Measurements from ENCODE around the gene YIF1B. TPM values are rescaled to one million over a fixed set of nuclear protein-coding genes. Genes with fewer than 3 reads are reported as not detected.

YIF1B gene
- total and polyA plus RNA-seq, 2 donors from 2014 or later, result 30.3 to 62.7 TPM

DNA sequence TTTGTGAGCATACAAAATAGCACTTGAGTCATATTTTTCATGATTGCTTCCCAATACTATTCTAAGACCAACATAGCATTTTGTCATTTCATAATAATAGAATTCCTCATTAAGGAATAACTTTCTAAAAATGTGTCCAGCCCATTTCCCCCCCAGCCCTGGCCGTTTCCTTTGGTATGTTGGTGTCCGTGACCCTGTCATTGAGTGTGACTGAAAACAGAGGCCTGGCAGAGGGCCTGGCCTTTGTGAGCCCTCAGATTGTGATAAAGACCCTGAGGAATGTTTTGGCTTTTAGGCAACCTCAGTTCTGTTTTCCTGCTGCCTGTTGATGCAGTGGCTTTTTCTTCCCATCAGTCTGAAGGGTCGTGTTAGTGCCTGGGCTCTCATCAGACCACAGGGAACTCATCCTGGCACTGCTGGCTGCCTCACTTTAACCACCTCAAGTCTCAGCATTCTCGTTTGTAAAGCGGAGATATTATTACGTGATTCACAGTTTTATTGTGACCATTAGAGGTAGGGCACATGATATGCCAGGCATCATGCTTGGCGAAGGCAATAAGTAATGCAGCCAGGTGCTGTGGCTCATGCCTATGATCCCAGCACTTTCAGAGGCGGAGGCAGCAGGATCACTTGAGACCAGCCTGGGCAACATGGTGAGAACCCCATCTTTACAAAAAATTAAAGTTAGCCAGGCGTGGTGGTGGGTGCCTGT lies 37.6 kb downstream of the YIF1B start:
- H3K36me3 ChIP-seq (ENCODE audit: control insufficient read depth in 2 of 3, insufficient read depth in 3 of 3, low read length in 3 of 3), result peaks cover 0 to 3% (median 0%) of the 10 kb centered on the region in 3 donors
- no peak overlapping the region for H3K4me3 ChIP-seq (ENCODE audit: low read length in 3 of 3)
- H3K27ac ChIP-seq (ENCODE audit: low read depth in 2 of 2, low read length in 2 of 2), result peak overlapping the region; percentile 61 to 65
- intact Hi-C loops (cut with DNase I), result no loop called here
- no peaks in the 10 kb centered on the region for H3K27me3 ChIP-seq (ENCODE audit: control insufficient read depth, insufficient read depth, low read length)
- FAIRE-seq (no peak), DNase-seq (peak in 2 of 5 donors; percentile 59 to 93)
- H3K9ac ChIP-seq (ENCODE audit: low read length in 3 of 3), result peak overlapping the region in 1 of 3 donors; percentile 42
- peaks cover 0 to 44% (median 43%) of the 10 kb centered on the region in 3 donors for H3K4me1 ChIP-seq (ENCODE audit: control insufficient read depth in 2 of 3, insufficient read depth in 2 of 3, low read depth in 1 of 3, low read length in 3 of 3)
- TF ChIP-seq, protein P1, sequence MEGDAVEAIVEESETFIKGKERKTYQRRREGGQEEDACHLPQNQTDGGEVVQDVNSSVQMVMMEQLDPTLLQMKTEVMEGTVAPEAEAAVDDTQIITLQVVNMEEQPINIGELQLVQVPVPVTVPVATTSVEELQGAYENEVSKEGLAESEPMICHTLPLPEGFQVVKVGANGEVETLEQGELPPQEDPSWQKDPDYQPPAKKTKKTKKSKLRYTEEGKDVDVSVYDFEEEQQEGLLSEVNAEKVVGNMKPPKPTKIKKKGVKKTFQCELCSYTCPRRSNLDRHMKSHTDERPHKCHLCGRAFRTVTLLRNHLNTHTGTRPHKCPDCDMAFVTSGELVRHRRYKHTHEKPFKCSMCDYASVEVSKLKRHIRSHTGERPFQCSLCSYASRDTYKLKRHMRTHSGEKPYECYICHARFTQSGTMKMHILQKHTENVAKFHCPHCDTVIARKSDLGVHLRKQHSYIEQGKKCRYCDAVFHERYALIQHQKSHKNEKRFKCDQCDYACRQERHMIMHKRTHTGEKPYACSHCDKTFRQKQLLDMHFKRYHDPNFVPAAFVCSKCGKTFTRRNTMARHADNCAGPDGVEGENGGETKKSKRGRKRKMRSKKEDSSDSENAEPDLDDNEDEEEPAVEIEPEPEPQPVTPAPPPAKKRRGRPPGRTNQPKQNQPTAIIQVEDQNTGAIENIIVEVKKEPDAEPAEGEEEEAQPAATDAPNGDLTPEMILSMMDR (IDR thresholded peaks at IDR 0.05; ENCODE audit: borderline replicate concordance, extremely low read depth, insufficient read depth), result no peak
- no peaks in the 10 kb centered on the region for H3K9me3 ChIP-seq (ENCODE audit: control insufficient read depth in 2 of 3, insufficient read depth in 1 of 3, low read length in 3 of 3)

DNA sequence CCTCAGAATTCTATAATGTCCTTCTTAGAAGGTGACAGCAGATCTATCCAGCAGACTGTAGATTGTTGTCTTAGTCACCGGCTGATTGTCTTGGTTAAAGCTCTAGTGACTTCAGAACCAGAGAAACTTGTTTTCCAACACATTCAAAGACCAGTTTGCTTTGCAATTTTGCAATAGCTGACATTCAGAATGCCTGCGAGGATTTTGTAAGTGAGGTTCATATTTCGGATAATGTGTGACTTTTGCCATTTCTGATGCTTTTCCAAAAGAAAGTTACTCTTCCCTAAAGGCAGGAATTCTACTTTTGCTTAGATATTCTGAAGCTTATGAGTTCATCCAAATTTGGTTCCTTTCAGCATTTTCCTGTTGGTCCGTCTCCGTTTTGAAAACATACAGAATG lies 38.2 kb downstream of the YIF1B start:
- Histone ChIP-seq H3K9ac (ENCODE audit: low read length in 3 of 3) (peak overlapping the region in 1 of 3 donors; percentile 42), H3K27ac (ENCODE audit: low read depth in 2 of 2, low read length in 2 of 2) (peak overlapping the region; percentile 61 to 65), H3K36me3 (ENCODE audit: control insufficient read depth in 2 of 3, insufficient read depth in 3 of 3, low read length in 3 of 3) (peaks cover 0 to 3% (median 0%) of the 10 kb centered on the region in 3 donors), H3K9me3 (ENCODE audit: control insufficient read depth in 2 of 3, insufficient read depth in 1 of 3, low read length in 3 of 3) (no peaks in the 10 kb centered on the region), H3K4me1 (ENCODE audit: control insufficient read depth in 2 of 3, insufficient read depth in 2 of 3, low read depth in 1 of 3, low read length in 3 of 3) (peaks cover 0 to 45% (median 43%) of the 10 kb centered on the region in 3 donors), H3K4me3 (ENCODE audit: low read length in 3 of 3) (no peak overlapping the region), H3K27me3 (ENCODE audit: control insufficient read depth, insufficient read depth, low read length) (no peaks in the 10 kb centered on the region)
- FAIRE-seq, result no peak
- intact Hi-C loops (cut with DNase I), result no loop called here
- no peak for DNase-seq
- TF ChIP-seq, protein P1 (IDR thresholded peaks at IDR 0.05; ENCODE audit: borderline replicate concordance, extremely low read depth, insufficient read depth), result no peak

DNA sequence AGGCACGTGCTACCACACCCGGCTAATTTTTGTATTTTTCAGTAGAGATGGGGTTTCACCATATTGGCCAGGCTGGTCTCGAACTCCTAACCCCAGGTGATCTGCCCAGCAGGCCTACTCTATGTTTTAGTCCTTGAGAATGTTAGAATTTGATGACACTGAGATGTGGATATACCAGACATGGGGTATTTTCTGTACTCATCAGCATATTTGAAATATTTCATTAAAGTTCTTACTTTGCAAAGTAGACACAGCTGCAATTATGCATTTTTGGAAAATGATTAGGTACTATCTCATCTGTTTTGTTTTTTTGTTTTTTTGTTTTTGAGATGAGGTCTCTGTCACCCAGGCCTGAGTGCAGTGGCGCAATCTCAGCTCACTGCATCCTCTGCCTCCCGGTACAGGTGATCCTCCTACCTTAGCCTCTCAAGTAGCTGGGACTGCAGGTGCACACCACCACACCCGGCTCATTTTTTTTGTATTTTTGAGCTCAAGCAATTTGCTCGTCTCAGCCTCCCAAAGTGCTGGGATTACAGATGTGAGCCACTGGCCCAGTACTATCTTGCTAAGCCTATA lies 38.7 kb downstream of the YIF1B start:
- H3K4me3 ChIP-seq (ENCODE audit: low read length in 3 of 3), result no peak overlapping the region
- H3K27me3 ChIP-seq (ENCODE audit: control insufficient read depth, insufficient read depth, low read length), result no peaks in the 10 kb centered on the region
- peak overlapping the region in 1 of 3 donors; percentile 42 for H3K9ac ChIP-seq (ENCODE audit: low read length in 3 of 3)
- TF ChIP-seq, protein P1 (IDR thresholded peaks at IDR 0.05; ENCODE audit: borderline replicate concordance, extremely low read depth, insufficient read depth), result no peak
- peak overlapping the region; percentile 61 to 65 for H3K27ac ChIP-seq (ENCODE audit: low read depth in 2 of 2, low read length in 2 of 2)
- no peak for DNase-seq
- H3K9me3 ChIP-seq (ENCODE audit: control insufficient read depth in 2 of 3, insufficient read depth in 1 of 3, low read length in 3 of 3), result no peaks in the 10 kb centered on the region
- H3K4me1 ChIP-seq (ENCODE audit: control insufficient read depth in 2 of 3, insufficient read depth in 2 of 3, low read depth in 1 of 3, low read length in 3 of 3), result peaks cover 0 to 48% (median 41%) of the 10 kb centered on the region in 3 donors
- intact Hi-C loops (cut with DNase I), result no loop called here
- no peak for FAIRE-seq
- H3K36me3 ChIP-seq (ENCODE audit: control insufficient read depth in 2 of 3, insufficient read depth in 3 of 3, low read length in 3 of 3), result peaks cover 0 to 3% (median 0%) of the 10 kb centered on the region in 3 donors

Measured in kidney (tissue), 14 donors.